ENCODE data around the gene DGLUCY.
"Not testable (repeated sequence)": the region's sequence is repeated elsewhere in the genome, so short reads cannot be mapped to it uniquely, and the experiment has no call there.

The DGLUCY gene

GRCh38 chr14:91261986-91262549 is 148.2 kb downstream of the DGLUCY start:
- no peak for DNase-seq (ENCODE audit: low read depth)

DNA sequence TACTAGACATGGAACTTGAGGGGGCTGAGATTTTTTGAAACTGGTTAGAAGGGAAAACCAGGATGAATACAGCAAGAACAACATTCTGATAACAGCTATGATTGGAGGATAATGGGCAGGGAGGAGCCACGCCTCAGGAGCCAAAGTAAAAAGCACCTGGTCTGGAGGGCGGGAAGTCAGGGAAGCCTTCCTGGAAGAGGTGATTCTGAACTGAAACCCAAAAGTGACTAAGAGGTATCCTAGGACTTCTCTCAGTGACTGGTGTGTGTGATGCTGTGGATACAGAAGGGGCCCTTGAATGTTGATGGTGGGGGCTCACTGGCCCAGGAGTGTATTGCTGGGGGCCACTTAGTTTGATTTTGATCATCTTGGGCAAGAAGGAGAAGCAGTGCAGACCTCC is 149.5 kb downstream of the DGLUCY start:
- no peak for DNase-seq (ENCODE audit: low read depth)

- DNase-seq (ENCODE audit: low read depth): no peak
These were observed 150.6 kb downstream of the DGLUCY start for GRCh38 chr14:91264151-91265150.

DNA sequence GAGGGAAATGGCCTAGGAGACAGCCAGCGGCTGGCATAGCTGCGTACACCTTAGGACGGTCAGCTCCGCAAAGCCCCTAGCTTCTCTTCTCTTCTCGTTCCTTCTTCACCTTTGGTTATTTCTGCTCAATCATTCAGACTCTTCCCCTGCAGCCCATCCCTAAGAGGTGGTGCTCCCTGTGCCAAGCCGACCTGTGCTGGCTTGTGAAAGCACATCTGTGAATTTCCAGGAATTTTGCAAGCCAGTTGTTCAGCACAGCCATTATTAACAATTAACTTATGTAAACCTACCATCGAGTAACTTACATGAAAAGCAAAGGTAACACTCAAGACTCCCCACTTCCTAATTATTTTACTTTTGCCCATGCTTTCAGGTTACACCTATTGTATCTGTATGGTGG is 151.5 kb downstream of the DGLUCY start:
- no peak for DNase-seq (ENCODE audit: low read depth)

GRCh38 chr14:91266276-91266675 is 152.4 kb downstream of the DGLUCY start:
- not testable (repeated sequence) for DNase-seq (ENCODE audit: low read depth)

DNA sequence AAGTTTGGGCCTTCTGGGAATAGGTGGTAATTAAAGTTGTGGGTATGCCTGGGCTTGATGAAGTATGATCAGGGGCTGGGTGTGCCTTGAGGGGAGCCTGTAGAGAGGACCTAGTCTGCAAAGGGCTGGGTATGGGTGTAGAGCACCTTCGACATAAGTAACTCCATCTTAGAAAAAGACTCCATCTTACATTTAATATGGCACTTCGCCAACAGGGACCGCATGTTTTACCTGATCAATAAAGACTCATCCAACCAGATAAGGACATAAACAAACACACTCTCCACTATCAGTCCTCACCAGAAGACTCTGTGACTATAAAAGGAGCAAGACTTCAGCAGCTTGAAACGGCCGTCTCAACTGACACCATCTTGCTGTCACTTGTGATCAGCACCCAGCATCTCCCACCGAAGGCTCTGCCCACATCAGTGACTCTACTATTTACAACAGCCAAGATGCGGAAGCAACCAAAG is 154.1 kb downstream of the DGLUCY start:
- no peak for DNase-seq (ENCODE audit: low read depth)

DNA sequence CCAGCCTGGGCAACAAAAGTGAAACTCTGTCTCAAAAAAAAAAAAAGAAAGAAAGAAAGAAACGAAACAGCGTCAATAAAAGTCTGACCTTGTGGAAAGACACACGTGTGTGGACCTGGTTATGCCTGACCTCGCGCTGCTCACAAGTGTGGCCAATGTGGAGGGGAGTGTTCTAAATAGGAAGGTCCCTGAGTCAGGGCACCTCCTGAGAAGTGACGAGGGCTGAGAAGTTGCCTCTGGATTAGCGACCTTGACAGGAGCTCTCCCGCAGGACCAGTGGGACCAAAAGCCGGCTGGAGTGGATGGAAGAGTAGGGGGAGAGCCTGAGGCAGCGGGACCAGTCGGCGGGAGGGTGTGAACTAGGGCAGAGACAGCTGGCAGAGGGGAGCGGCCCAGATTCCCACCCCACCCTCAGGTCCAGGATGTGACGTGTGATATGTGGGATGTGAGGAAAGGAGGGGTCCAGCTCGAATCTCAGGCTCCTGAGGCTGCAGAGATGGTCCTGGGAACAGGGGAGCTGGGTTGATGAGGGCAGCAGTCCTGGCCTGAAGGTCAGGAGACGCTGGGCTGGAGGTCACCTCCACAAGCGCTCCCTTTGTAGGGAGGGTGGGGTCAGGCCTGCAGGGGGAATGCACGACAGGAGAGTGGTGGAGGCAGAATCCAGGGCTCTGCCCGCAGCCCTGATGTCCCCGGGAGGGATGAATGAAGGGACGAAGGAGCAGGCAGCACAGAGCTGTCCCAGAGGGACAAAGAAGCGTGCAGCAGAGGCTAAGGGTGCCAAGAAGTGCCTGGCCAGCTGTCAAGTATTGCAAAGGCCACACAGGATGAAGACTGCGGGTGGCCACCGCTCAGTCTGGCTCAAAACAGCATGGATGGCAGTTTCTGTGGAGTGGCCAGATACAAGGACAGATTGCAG is 155.5 kb downstream of the DGLUCY start:
- no peak for DNase-seq (ENCODE audit: low read depth)

DNA sequence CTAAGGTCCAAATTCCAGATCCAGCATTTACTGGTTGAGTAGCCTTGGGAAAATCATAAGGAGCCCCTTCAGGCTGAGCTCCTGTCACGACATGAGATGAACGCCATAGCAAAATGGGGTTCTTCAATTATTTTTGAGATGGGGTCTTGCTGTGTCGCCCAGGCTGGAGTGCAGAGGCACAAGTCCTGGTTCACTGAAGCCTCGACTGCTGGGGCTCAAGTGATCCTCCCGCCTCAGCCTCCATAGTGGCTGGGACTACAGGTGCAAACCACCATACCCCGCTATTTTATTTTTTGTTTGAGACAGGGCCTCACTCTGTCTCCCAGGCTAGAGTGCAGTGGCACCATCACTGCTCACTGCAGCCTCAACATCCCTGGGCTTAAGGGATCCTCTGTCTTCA is 156.3 kb downstream of the DGLUCY start:
- no peak for DNase-seq (ENCODE audit: low read depth)

DNA sequence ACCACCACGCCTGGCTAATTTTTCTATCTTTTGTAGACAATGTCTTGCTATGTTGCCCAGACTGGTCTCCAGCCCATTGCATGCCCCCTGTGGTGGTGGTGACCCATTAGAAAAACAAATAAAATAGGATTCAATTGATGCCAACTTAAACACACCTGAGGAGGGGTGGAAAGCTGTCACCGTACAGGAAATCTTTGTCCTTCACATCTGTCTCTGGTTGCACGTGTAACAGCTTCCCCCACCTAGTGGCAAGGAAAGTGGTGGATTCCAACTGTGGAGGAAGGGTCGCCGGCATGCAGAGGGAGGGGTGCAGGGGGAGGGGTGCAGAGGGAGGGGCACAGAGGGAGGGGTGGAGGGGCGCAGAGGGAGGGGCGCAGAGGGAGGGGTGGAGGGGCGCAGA is 156.7 kb downstream of the DGLUCY start:
- no peak for DNase-seq (ENCODE audit: low read depth)

GRCh38 chr14:91271639-91272038 is 157.8 kb downstream of the DGLUCY start:
- no peak for DNase-seq (ENCODE audit: low read depth)

DNA sequence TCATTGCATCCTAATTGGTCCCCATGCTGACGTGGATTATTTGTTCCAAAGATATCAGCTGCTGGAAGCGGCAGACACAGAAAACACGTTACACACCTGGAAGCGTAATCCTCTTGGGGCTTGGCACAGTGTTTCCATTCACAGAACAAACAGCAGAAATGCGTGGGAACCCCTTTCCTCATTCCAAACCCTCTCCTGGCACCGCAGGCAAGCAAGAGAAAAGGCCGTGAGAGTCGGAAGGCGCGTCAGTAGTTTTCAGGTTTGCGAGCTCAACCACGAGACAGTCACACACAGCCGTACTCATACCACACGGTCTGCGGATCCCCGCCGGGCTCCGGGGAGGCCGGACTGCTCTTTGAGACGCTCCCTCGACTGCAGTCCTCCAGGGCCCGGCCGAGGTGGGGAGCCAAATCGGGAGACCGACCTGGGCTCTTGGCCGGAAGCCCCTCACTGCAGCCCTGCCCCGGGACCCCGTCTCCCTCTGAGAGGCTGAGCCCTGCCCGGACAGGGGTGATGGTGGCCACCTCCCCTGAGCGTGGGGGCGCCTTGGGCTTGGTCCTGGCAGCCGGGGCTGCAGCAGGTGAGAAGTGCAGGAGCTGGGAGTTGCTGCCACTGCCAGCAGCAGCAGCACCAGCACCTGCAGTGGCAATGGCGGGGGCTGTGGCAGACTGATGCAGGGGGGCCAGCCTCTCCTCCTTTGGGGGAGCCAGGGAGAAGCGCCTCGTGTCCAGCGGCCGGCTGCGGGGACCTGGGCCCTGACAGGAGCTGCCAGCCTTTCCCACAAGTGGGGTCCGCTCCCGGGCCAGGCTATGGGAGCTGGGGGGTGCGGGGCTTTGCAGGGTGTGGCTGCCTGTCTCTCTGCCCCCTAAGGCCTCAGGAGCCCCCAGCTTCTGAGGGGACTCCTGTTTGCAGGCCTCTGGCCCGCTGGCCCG is 158.7 kb downstream of the DGLUCY start:
- no peak for DNase-seq (ENCODE audit: low read depth)

DNA sequence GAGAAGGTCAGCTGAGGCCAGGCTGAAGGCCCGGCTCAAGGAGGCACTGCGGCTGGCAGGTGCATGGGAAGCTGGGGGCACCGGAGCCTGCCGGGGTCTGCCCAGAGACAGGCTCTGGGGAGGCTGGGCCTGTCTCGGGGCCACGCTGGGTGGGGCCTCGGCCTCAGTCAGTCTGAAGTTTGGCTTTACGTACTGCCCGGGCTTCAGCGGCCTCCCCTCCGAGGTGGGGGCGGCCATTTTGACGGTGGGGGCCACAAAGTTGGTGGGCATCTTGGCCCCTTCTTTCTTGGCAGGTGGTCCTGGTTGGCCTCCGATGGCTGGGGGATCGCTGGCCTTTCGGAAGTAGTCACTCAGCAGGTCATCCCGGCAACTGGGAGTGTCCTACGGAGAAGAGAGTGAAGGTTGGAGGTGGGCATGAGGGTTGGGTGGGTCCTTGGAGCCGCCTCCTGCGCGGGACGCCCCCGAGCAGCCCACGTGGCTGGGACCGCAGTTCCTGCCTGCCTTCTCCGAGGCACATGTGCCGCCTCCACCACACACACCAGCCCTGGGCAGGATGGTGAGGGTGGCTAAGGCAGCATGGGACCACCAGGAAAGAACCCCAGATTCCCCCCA is 159.5 kb downstream of the DGLUCY start:
- no peak for DNase-seq (ENCODE audit: low read depth)

DNA sequence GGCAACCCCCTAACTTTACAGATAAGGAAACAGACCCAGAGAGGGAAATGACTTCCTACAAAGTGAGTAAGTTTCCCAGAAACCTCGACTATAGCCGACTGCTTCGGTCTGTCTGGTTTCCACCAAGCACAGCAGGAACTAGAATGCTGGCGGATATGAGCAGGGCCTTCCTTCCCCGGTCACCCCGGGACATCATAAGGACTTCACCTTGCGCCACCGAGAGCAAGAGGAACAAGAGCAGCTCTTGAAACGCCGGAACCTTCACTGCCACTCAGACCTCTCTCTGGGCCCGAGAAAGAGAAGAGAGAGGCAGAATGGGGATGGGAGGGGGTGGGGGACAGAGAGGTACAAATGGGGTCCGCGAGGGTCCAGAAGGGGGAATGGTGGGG is 160.0 kb downstream of the DGLUCY start:
- DNase-seq (ENCODE audit: low read depth): no peak

DNA sequence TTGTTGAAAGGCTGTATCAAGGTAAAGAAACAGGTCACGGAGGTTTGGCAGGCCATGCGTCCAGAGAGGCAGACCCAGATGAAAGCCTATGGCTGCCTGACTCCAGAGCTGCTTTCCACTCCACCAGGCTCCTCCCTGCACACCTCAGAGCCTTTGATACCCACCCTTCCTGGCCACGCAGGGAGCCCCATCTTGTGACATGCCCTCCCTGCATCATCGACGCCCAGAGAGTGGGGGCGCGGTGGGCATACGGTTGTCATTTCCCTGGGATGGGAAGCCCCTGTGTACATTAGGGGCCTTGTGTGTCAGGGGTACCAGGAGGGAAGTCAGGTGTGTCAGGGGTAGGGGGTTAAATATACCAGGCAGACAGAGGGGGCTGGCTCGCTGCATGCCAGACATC is 160.9 kb downstream of the DGLUCY start:
- no peak for DNase-seq (ENCODE audit: low read depth)

Data from HS-5 (cell line).